Spinal cord (tissue), 10 donors: ENCODE data around the gene PAQR5. TPM values are rescaled to one million over a fixed set of nuclear protein-coding genes. Genes with fewer than 3 reads are reported as not detected.
"Not testable (repeated sequence)": the region's sequence is repeated elsewhere in the genome, so short reads cannot be mapped to it uniquely, and the experiment has no call there.

Source experiments
- DNase-seq, 6 donors: peaks; one replicate each; pipeline versions ENCODE4 v3.0.0 to v3.0.0-alpha.2; 2013 to 2015; ENCODE audit warnings: low spot score in 6 of 6, low read depth in 4 of 6
- H3K27ac ChIP-seq: one replicate; pipeline ENCODE4 v1.5.1; 2013; ENCODE audit warnings: low read depth, low read length, control low read depth
- H3K27me3 ChIP-seq: one replicate; pipeline ENCODE4 v1.6.1; 2013; ENCODE audit warnings: low read length; ENCODE audit not compliant: control insufficient read depth, insufficient read depth
- H3K36me3 ChIP-seq: one replicate; pipeline ENCODE4 v1.6.1; 2013; ENCODE audit warnings: low read length; ENCODE audit not compliant: control insufficient read depth, insufficient read depth
- H3K4me1 ChIP-seq: one replicate; pipeline ENCODE4 v1.6.1; 2013; ENCODE audit warnings: low read length; ENCODE audit not compliant: control insufficient read depth, insufficient read depth
- H3K4me3 ChIP-seq: one replicate; pipeline ENCODE4 v1.5.1; 2013; ENCODE audit warnings: low read depth, low read length, control low read depth
- H3K9me3 ChIP-seq: one replicate; pipeline ENCODE4 v1.6.1; 2013; ENCODE audit warnings: low read length; ENCODE audit not compliant: control insufficient read depth, insufficient read depth
- WGBS: methylation state at CpG from one replicate; pipeline ENCODE4 v1.1.5; 2013; ENCODE audit warnings: missing lambda C conversion rate; ENCODE audit not compliant: insufficient coverage; 5-methylcytosine and 5-hydroxymethylcytosine counted together
- polyA plus RNA-seq, 2 donors: library from polyadenylated mRNA; unstranded; fragments of 120-200 nt; gene quantifications; one replicate each; pipeline ENCODE4 v1.2.1, GENCODE V29; 2013; ENCODE audit not compliant: insufficient read length in 2 of 2
- total RNA-seq, 2 donors: library from RNA; depleted of rRNA in 1 of 2; stranded (reverse); fragments of 120-200 nt in 1 of 2; fragments of >200 nt in 1 of 2; gene quantifications; one replicate each; pipeline versions ENCODE4 v1.2.3 to v1.2.4, GENCODE V29; 2013 to 2014
- donor health status: healthy.

PAQR5 gene
- total and polyA plus RNA-seq, 4 donors, result 2.9 to 9.3 (median 4.8) TPM

- no peak for DNase-seq
- WGBS, result no CpG with 5 or more reads among the region's 1 CpG
- Histone ChIP-seq H3K27me3 (no peaks in the 10 kb centered on the region), H3K4me1 (peaks cover 6% of the 10 kb centered on the region), H3K9me3 (no peaks in the 10 kb centered on the region), H3K27ac (no peak overlapping the region), H3K4me3 (no peak overlapping the region), H3K36me3 (no peaks in the 10 kb centered on the region)
Measured at GRCh38 chr15:69360642-69361041, 61.9 kb downstream of the PAQR5 start.

- no peak for DNase-seq
- Histone ChIP-seq H3K4me3 (no peak overlapping the region), H3K27me3 (no peaks in the 10 kb centered on the region), H3K4me1 (no peaks in the 10 kb centered on the region), H3K9me3 (no peaks in the 10 kb centered on the region), H3K27ac (no peak overlapping the region), H3K36me3 (no peaks in the 10 kb centered on the region)
- WGBS, result 80% methylated on average over 1 of the region's 3 CpGs
Measured at GRCh38 chr15:69367236-69367635, 68.5 kb downstream of the PAQR5 start.

- no peaks in the 10 kb centered on the region for H3K4me1 ChIP-seq
- no peaks in the 10 kb centered on the region for H3K36me3 ChIP-seq
- no peak overlapping the region for H3K4me3 ChIP-seq
- WGBS, result no CpG with 5 or more reads among the region's 2 CpGs
- no peak overlapping the region for H3K27ac ChIP-seq
- DNase-seq, result no peak
- H3K27me3 ChIP-seq, result no peaks in the 10 kb centered on the region
- no peaks in the 10 kb centered on the region for H3K9me3 ChIP-seq
Measured at GRCh38 chr15:69369631-69370030, 70.9 kb downstream of the PAQR5 start.

GRCh38 chr15:69373406-69373805, 74.7 kb downstream of the PAQR5 start:
- WGBS, result 88% methylated on average over 5 of the region's 6 CpGs
- Histone ChIP-seq H3K4me1 (no peaks in the 10 kb centered on the region), H3K9me3 (no peaks in the 10 kb centered on the region), H3K27me3 (no peaks in the 10 kb centered on the region), H3K36me3 (no peaks in the 10 kb centered on the region), H3K27ac (no peak overlapping the region), H3K4me3 (no peak overlapping the region)
- DNase-seq, result no peak

GRCh38 chr15:69375151-69375790, 76.6 kb downstream of the PAQR5 start:
- no peak for DNase-seq
- H3K4me3 ChIP-seq, result no peak overlapping the region
- H3K27me3 ChIP-seq, result no peaks in the 10 kb centered on the region
- H3K27ac ChIP-seq, result no peak overlapping the region
- H3K9me3 ChIP-seq, result no peaks in the 10 kb centered on the region
- H3K4me1 ChIP-seq, result no peaks in the 10 kb centered on the region
- WGBS, result 95% methylated on average over 3 of the region's 8 CpGs
- H3K36me3 ChIP-seq, result no peaks in the 10 kb centered on the region

- Histone ChIP-seq H3K27me3 (no peaks in the 10 kb centered on the region), H3K9me3 (no peaks in the 10 kb centered on the region), H3K27ac (no peak overlapping the region), H3K36me3 (no peaks in the 10 kb centered on the region), H3K4me3 (no peak overlapping the region), H3K4me1 (no peaks in the 10 kb centered on the region)
- DNase-seq, result no peak
- 56% methylated on average over 8 of the region's 8 CpGs for WGBS
Measured at GRCh38 chr15:69377216-69377970, 78.7 kb downstream of the PAQR5 start.

- no peak overlapping the region for H3K4me3 ChIP-seq
- H3K4me1 ChIP-seq, result no peaks in the 10 kb centered on the region
- H3K36me3 ChIP-seq, result no peaks in the 10 kb centered on the region
- H3K9me3 ChIP-seq, result no peaks in the 10 kb centered on the region
- no peak for DNase-seq
- no peak overlapping the region for H3K27ac ChIP-seq
- no peaks in the 10 kb centered on the region for H3K27me3 ChIP-seq
- 82% methylated on average over 9 of the region's 9 CpGs for WGBS
Measured at GRCh38 chr15:69380100-69380725, 81.5 kb downstream of the PAQR5 start.

- Histone ChIP-seq H3K4me1 (no peaks in the 10 kb centered on the region), H3K27ac (no peak overlapping the region), H3K27me3 (no peaks in the 10 kb centered on the region), H3K36me3 (no peaks in the 10 kb centered on the region), H3K9me3 (no peaks in the 10 kb centered on the region), H3K4me3 (no peak overlapping the region)
- 97% methylated on average over 9 of the region's 10 CpGs for WGBS
- no peak for DNase-seq
Measured at GRCh38 chr15:69380726-69381105, 82.0 kb downstream of the PAQR5 start.

- WGBS, result 93% methylated on average over 9 of the region's 10 CpGs
- not testable (repeated sequence) for H3K36me3 ChIP-seq, H3K9me3 ChIP-seq, DNase-seq, H3K27ac ChIP-seq, H3K4me1 ChIP-seq, H3K27me3 ChIP-seq, H3K4me3 ChIP-seq
Measured at GRCh38 chr15:69382176-69382575, 83.5 kb downstream of the PAQR5 start.

- WGBS, result 96% methylated on average over 12 of the region's 18 CpGs
- not testable (repeated sequence) for H3K4me3 ChIP-seq
Measured at GRCh38 chr15:69384066-69384465, 85.4 kb downstream of the PAQR5 start.

More at GRCh38 chr15:69384066-69384465, 85.4 kb downstream of the PAQR5 start:
- not testable (repeated sequence) for DNase-seq, H3K36me3 ChIP-seq, H3K27me3 ChIP-seq, H3K4me1 ChIP-seq, H3K27ac ChIP-seq, H3K9me3 ChIP-seq
